HG03135 (cell line): ENCODE data around the gene DUSP5.
A peak's percentile ranks its signal among the peaks of the same experiment; 100 is the strongest.

Experiments
- ATAC-seq: cut with Tn5 transposase; IDR thresholded peaks from one replicate; pipeline ENCODE4 v1.9.1; 2021; ENCODE audit warnings: mild to moderate bottlenecking, moderate library complexity; ENCODE audit not compliant: unreplicated experiment

The DUSP5 gene

GRCh38 chr10:110499796-110500514 lies 2.2 kb downstream of the DUSP5 start:
- no peak for ATAC-seq

GRCh38 chr10:110500515-110500905 lies 2.8 kb downstream of the DUSP5 start:
- ATAC-seq: no peak

GRCh38 chr10:110501142-110501937 lies 3.6 kb downstream of the DUSP5 start:
- no peak for ATAC-seq

- peak; percentile 16 for ATAC-seq
Measured at GRCh38 chr10:110502072-110502845, 4.6 kb downstream of the DUSP5 start.

- ATAC-seq: peak; percentile 32
Measured at GRCh38 chr10:110502851-110503301, 5.2 kb downstream of the DUSP5 start.

GRCh38 chr10:110503528-110504110 lies 5.9 kb downstream of the DUSP5 start:
- ATAC-seq: no peak

GRCh38 chr10:110504111-110504735 lies 6.5 kb downstream of the DUSP5 start:
- ATAC-seq: peak; percentile 66

- no peak for ATAC-seq
Measured at GRCh38 chr10:110505130-110505770, 7.5 kb downstream of the DUSP5 start.

- no peak for ATAC-seq
Measured at GRCh38 chr10:110506448-110506847, 8.7 kb downstream of the DUSP5 start.

GRCh38 chr10:110507346-110507745 lies 9.6 kb downstream of the DUSP5 start:
- no peak for ATAC-seq

GRCh38 chr10:110508159-110508788 lies 10.6 kb downstream of the DUSP5 start:
- no peak for ATAC-seq

GRCh38 chr10:110508806-110509544 lies 11.3 kb downstream of the DUSP5 start:
- no peak for ATAC-seq

GRCh38 chr10:110509560-110509959 lies 11.9 kb downstream of the DUSP5 start:
- ATAC-seq: no peak

GRCh38 chr10:110510086-110510485 lies 12.4 kb downstream of the DUSP5 start:
- ATAC-seq: no peak

GRCh38 chr10:110510730-110511129 lies 13.0 kb downstream of the DUSP5 start:
- no peak for ATAC-seq

- no peak for ATAC-seq
Measured at GRCh38 chr10:110511734-110512449, 14.2 kb downstream of the DUSP5 start.

GRCh38 chr10:110512461-110513187 lies 14.9 kb downstream of the DUSP5 start:
- no peak for ATAC-seq

GRCh38 chr10:110513949-110514348 lies 16.2 kb downstream of the DUSP5 start:
- no peak for ATAC-seq
